Keratinocyte (primary cell): Measurements from ENCODE around the gene MSL1.

ENCODE experiments used
- EZH2 ChIP-seq: IDR thresholded peaks from one replicate; pipeline ENCODE4 v1.6.1; 2012; ENCODE audit warnings: inconsistent platforms, mild to moderate bottlenecking, low read length, moderate library complexity
- TF ChIP-seq, protein P1 (sequence below), 3 experiments: IDR thresholded peaks in 1 of 3; conservative IDR thresholded peaks in 1 of 3; optimal IDR thresholded peaks in 1 of 3; 2 replicates in 2 of 3; 3 replicates in 1 of 3; pipeline versions ENCODE3 to v1.5.1; 2011; ENCODE audit warnings: low read length in 3 of 3, mild to moderate bottlenecking in 3 of 3, moderate library complexity in 2 of 3, control low read depth in 1 of 3, inconsistent platforms in 1 of 3; ENCODE audit not compliant: insufficient read depth in 2 of 3; ENCODE audit errors: extremely low read depth in 1 of 3

DNA sequence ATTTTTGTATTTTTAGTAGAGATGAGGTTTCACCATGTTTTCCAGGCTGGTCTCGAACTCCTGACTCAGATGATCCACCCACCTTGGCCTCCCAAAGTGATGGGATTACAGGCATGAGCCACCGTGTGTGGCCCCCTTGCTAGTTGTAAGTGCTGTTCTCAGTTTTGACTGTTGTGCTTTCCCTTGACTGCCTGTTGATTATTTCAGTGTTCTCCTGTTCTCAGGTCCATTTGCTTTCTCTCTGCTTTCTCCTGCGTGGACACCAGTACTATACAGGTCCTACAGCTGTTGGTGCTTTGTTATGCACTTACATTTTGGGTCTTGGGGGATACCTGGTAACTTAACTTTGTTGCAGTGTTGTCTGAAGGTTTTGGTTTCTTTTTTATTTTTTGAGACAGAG, 26.8 kb downstream of the MSL1 start:
- TF ChIP-seq, protein P1, sequence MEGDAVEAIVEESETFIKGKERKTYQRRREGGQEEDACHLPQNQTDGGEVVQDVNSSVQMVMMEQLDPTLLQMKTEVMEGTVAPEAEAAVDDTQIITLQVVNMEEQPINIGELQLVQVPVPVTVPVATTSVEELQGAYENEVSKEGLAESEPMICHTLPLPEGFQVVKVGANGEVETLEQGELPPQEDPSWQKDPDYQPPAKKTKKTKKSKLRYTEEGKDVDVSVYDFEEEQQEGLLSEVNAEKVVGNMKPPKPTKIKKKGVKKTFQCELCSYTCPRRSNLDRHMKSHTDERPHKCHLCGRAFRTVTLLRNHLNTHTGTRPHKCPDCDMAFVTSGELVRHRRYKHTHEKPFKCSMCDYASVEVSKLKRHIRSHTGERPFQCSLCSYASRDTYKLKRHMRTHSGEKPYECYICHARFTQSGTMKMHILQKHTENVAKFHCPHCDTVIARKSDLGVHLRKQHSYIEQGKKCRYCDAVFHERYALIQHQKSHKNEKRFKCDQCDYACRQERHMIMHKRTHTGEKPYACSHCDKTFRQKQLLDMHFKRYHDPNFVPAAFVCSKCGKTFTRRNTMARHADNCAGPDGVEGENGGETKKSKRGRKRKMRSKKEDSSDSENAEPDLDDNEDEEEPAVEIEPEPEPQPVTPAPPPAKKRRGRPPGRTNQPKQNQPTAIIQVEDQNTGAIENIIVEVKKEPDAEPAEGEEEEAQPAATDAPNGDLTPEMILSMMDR (optimal IDR thresholded peaks at IDR 0.05 in 1 of 3, IDR thresholded peaks at IDR 0.05 in 1 of 3, conservative IDR thresholded peaks at IDR 0.05 in 1 of 3; ENCODE audit: extremely low read depth in 1 of 3, insufficient read depth in 2 of 3, low read length in 3 of 3): no peak
- TF ChIP-seq EZH2: no peak
